Amniotic stem cell (primary cell): ENCODE data around the gene AP3B1.

ENCODE experiments used
- DNase-seq: peaks from one replicate; lab custom pipeline; 2025; lab: John Stamatoyannopoulos, UW

AP3B1 gene

GRCh38 chr5:78288246-78288645 is 6.3 kb downstream of the AP3B1 start:
- no peak for DNase-seq

GRCh38 chr5:78287833-78288232 is 6.7 kb downstream of the AP3B1 start:
- DNase-seq, result peak; percentile 68

GRCh38 chr5:78287169-78287568 is 7.3 kb downstream of the AP3B1 start:
- DNase-seq, result no peak

- no peak for DNase-seq
Observed at GRCh38 chr5:78286290-78286689, 8.2 kb downstream of the AP3B1 start.

GRCh38 chr5:78283802-78284201 is 10.7 kb downstream of the AP3B1 start:
- DNase-seq, result no peak

- DNase-seq, result no peak
Observed at GRCh38 chr5:78283105-78283504, 11.4 kb downstream of the AP3B1 start.

GRCh38 chr5:78280261-78280660 is 14.2 kb downstream of the AP3B1 start:
- no peak for DNase-seq

GRCh38 chr5:78279194-78279593 is 15.3 kb downstream of the AP3B1 start:
- no peak for DNase-seq

- no peak for DNase-seq
Observed at GRCh38 chr5:78277715-78278114, 16.8 kb downstream of the AP3B1 start.

- DNase-seq, result no peak
Observed at GRCh38 chr5:78275998-78276543, 18.4 kb downstream of the AP3B1 start.

GRCh38 chr5:78274540-78275197 is 19.8 kb downstream of the AP3B1 start:
- DNase-seq, result no peak

- DNase-seq, result no peak
Observed at GRCh38 chr5:78273436-78273835, 21.1 kb downstream of the AP3B1 start.

GRCh38 chr5:78271766-78272165 is 22.7 kb downstream of the AP3B1 start:
- DNase-seq, result no peak

GRCh38 chr5:78269088-78269703 is 25.3 kb downstream of the AP3B1 start:
- DNase-seq, result no peak

GRCh38 chr5:78268356-78268755 is 26.1 kb downstream of the AP3B1 start:
- DNase-seq, result no peak

GRCh38 chr5:78265163-78265562 is 29.3 kb downstream of the AP3B1 start:
- DNase-seq, result no peak

GRCh38 chr5:78264600-78264999 is 29.9 kb downstream of the AP3B1 start:
- DNase-seq, result no peak

GRCh38 chr5:78260771-78261170 is 33.7 kb downstream of the AP3B1 start:
- DNase-seq, result no peak

- DNase-seq, result no peak
Observed at GRCh38 chr5:78253201-78253600, 41.3 kb downstream of the AP3B1 start.

- no peak for DNase-seq
Observed at GRCh38 chr5:78252715-78253114, 41.8 kb downstream of the AP3B1 start.

- DNase-seq, result no peak
Observed at GRCh38 chr5:78251663-78252284, 42.7 kb downstream of the AP3B1 start.

- DNase-seq, result no peak
Observed at GRCh38 chr5:78245136-78245535, 49.4 kb downstream of the AP3B1 start.

GRCh38 chr5:78243639-78244038 is 50.9 kb downstream of the AP3B1 start:
- peak; percentile 5 for DNase-seq
